Endothelial cell of umbilical vein (primary cell): ENCODE data around the gene MYRFL. TPM values are rescaled to one million over a fixed set of nuclear protein-coding genes. Genes with fewer than 3 reads are reported as not detected.

Experiments used
- BruUV-seq: library from RNA; stranded (reverse); fragments of 400-500 nt; replicated peaks from 2 replicates; lab custom pipeline; 2021; lab: Mats Ljungman, UMichigan
- CTCF ChIA-PET: fragments of 300-600, 350-600 bp; sonication (Branson Sonifier 250); formaldehyde crosslinking; loops from one replicate; lab custom pipeline; 2021; ENCODE audit warnings: antibody characterized with exemption, inconsistent platforms; lab: Charles Lee
- POLR2A ChIA-PET: fragments of 300-600, 350-600 bp; sonication (Branson Sonifier 250); formaldehyde crosslinking; loops from one replicate; lab custom pipeline; 2021; ENCODE audit warnings: antibody characterized with exemption, inconsistent platforms; lab: Charles Lee
- DNase-seq: peaks from one replicate; pipeline ENCODE4 v3.0.0-alpha.2; 2011; ENCODE audit warnings: low read depth, low spot score
- FAIRE-seq: peaks from 2 replicates; lab custom pipeline; 2011; peaks lifted over from hg19 to GRCh38; lab: Jason Lieb, UNC
- H2AFZ ChIP-seq: 2 replicates; pipeline ENCODE4 v1.6.0; 2012; ENCODE audit warnings: low read depth, low read length, control low read depth, inconsistent platforms
- H3K27ac ChIP-seq: 2 replicates; pipeline ENCODE4 v1.5.1; 2011; ENCODE audit warnings: low read depth, mild to moderate bottlenecking, control low read depth, low read length, moderate library complexity; ENCODE audit not compliant: insufficient read depth
- H3K27me3 ChIP-seq, 2 experiments: 2 replicates each; pipeline versions ENCODE4 v1.6.0 to v1.6.1; 2011; ENCODE audit warnings: low read length in 2 of 2, mixed read lengths in 1 of 2; ENCODE audit not compliant: control insufficient read depth in 2 of 2, insufficient read depth in 2 of 2
- H3K36me3 ChIP-seq, 2 experiments: 2 replicates in 1 of 2; 3 replicates in 1 of 2; pipeline ENCODE4 v1.5.1; 2011; ENCODE audit warnings: low read length in 2 of 2, mild to moderate bottlenecking in 1 of 2, moderate library complexity in 1 of 2; ENCODE audit not compliant: control insufficient read depth in 2 of 2, insufficient read depth in 2 of 2; ENCODE audit errors: extremely low read depth in 1 of 2
- H3K4me1 ChIP-seq: 3 replicates; pipeline ENCODE4 v1.5.1; 2011; ENCODE audit warnings: mild to moderate bottlenecking, low read length; ENCODE audit not compliant: control insufficient read depth, insufficient read depth; ENCODE audit errors: extremely low read depth
- H3K4me2 ChIP-seq: 2 replicates; pipeline ENCODE4 v1.6.1; 2011; ENCODE audit warnings: low read length, control low read depth, mixed read lengths; ENCODE audit not compliant: insufficient read depth
- H3K4me3 ChIP-seq, 3 experiments: fragments of 200-600 bp in 1 of 3; sonication (generic), shearing (Covaris generic) in 1 of 3; replicated peaks in 1 of 3; 2 replicates each; pipeline ENCODE4 v1.5.1; 2011 to 2016; ENCODE audit warnings: control low read depth in 3 of 3, low read length in 3 of 3, mild to moderate bottlenecking in 2 of 3, inconsistent platforms in 1 of 3, low read depth in 1 of 3, moderate library complexity in 1 of 3; ENCODE audit not compliant: insufficient read depth in 1 of 3
- H3K79me2 ChIP-seq: 2 replicates; pipeline ENCODE4 v1.6.0; 2012; ENCODE audit warnings: low read length, inconsistent platforms; ENCODE audit not compliant: control insufficient read depth, insufficient read depth
- H3K9ac ChIP-seq: replicated peaks from 2 replicates; pipeline ENCODE3; 2011; ENCODE audit warnings: low read length, control low read depth; ENCODE audit not compliant: insufficient read depth; ENCODE audit errors: extremely low read depth
- H3K9me1 ChIP-seq: replicated peaks from 3 replicates; pipeline ENCODE4 v1.6.0; 2011; ENCODE audit warnings: mild to moderate bottlenecking, low read length; ENCODE audit not compliant: control insufficient read depth, insufficient read depth; ENCODE audit errors: extremely low read depth
- H3K9me3 ChIP-seq: replicated peaks from 2 replicates; pipeline ENCODE4 v1.5.1; 2012; ENCODE audit warnings: low read length, inconsistent platforms; ENCODE audit not compliant: control insufficient read depth, insufficient read depth
- H4K20me1 ChIP-seq: replicated peaks from 2 replicates; pipeline ENCODE3; 2011; ENCODE audit warnings: mild to moderate bottlenecking, low read length; ENCODE audit not compliant: control insufficient read depth, insufficient read depth; ENCODE audit errors: extremely low read depth
- CTCF ChIP-seq, 2 donors: IDR thresholded peaks; 1 replicate in 1 of 2; 2 replicates in 1 of 2; pipeline ENCODE4 v1.5.1; 2011; ENCODE audit warnings: low read length in 2 of 2, mild to moderate bottlenecking in 2 of 2, moderate library complexity in 2 of 2, control low read depth in 1 of 2, inconsistent platforms in 1 of 2, low read depth in 1 of 2; ENCODE audit not compliant: insufficient read depth in 1 of 2; ENCODE audit errors: extremely low read depth in 1 of 2
- EZH2 ChIP-seq: IDR thresholded peaks from 2 replicates; pipeline ENCODE4 v1.6.1; 2012; ENCODE audit warnings: borderline replicate concordance, low read depth, mild to moderate bottlenecking, moderate library complexity, low read length, inconsistent platforms; ENCODE audit not compliant: severe bottlenecking
- FOS ChIP-seq: IDR thresholded peaks from 2 replicates; pipeline ENCODE4 v1.6.1; 2011; ENCODE audit warnings: mild to moderate bottlenecking, low read length, moderate library complexity, borderline replicate concordance; ENCODE audit not compliant: insufficient read depth
- GATA2 ChIP-seq: IDR thresholded peaks from 2 replicates; pipeline ENCODE4 v1.7.0; 2011; ENCODE audit warnings: low read depth, mild to moderate bottlenecking, moderate library complexity, mixed read lengths, low read length; ENCODE audit not compliant: insufficient read length, insufficient read depth
- JUN ChIP-seq: IDR thresholded peaks from 2 replicates; pipeline ENCODE4 v1.6.1; 2011; ENCODE audit warnings: borderline replicate concordance, low read depth; ENCODE audit not compliant: insufficient read length, insufficient read depth
- MAX ChIP-seq: IDR thresholded peaks from 2 replicates; pipeline ENCODE4 v1.6.1; 2011; ENCODE audit not compliant: insufficient read depth, insufficient read length
- MYC ChIP-seq: IDR thresholded peaks from one replicate; pipeline ENCODE4 v1.6.1; 2011; ENCODE audit warnings: mild to moderate bottlenecking, low read depth, low read length
- POLR2A ChIP-seq: IDR thresholded peaks from 2 replicates; pipeline ENCODE4 v1.6.1; 2012; ENCODE audit warnings: low read depth, mild to moderate bottlenecking, control low read depth, low read length
- POLR2AphosphoS5 ChIP-seq: IDR thresholded peaks from 2 replicates; pipeline ENCODE4 v1.6.1; 2012; ENCODE audit warnings: low read depth, mild to moderate bottlenecking, control low read depth, low read length, moderate library complexity; ENCODE audit not compliant: insufficient read depth
- dilution Hi-C: fragments of 300-500 bp; cut with MboI; formaldehyde crosslinking; loops from one replicate; pipeline ENCODE4 v1.15.0; 2019; ENCODE audit warnings: low sequenced_read_pairs; ENCODE audit not compliant: extremely low pct_ligation_motif_present
- intact Hi-C: fragments of 100-400 bp; cut with micrococcal nuclease; formaldehyde crosslinking; loops from one replicate; pipeline ENCODE4 v1.10.0; 2022
- polyA plus RNA-seq, 4 experiments: library from polyadenylated mRNA; depleted of rRNA in 3 of 4; stranded (reverse) in 3 of 4; unstranded in 1 of 4; fragments of >200 nt; gene quantifications; 2 replicates each; pipeline versions ENCODE4 v1.2.1 to v1.2.3, GENCODE V29; 2011 to 2012; ENCODE audit warnings: missing spikeins in 1 of 4
- total RNA-seq: library from RNA; stranded (reverse); gene quantifications from 2 replicates; pipeline ENCODE4 v1.2.3, GENCODE V29; 2021

MYRFL gene
- total and polyA plus RNA-seq, 2 donors (not counting 3 experiments of a cell fraction or from before 2014, with no cell fraction given) = not detected

- intact Hi-C loops = no loop called here
- CTCF ChIA-PET = no interaction called here
- H3K4me3 ChIP-seq = no peak overlapping the region
These were observed 90.9 kb downstream of the MYRFL start for GRCh38 chr12:69915964-69916363.

More at GRCh38 chr12:69915964-69916363, 90.9 kb downstream of the MYRFL start:
- Histone ChIP-seq H3K4me2 (no peak overlapping the region), H4K20me1 (no peaks in the 10 kb centered on the region), H3K9me1 (no peaks in the 10 kb centered on the region), H3K9ac (no peak overlapping the region), H3K79me2 (no peaks in the 10 kb centered on the region), H3K27ac (no peak overlapping the region), H3K9me3 (no peaks in the 10 kb centered on the region), H3K36me3 (no peaks in the 10 kb centered on the region), H2AFZ (no peak overlapping the region), H3K4me1 (no peaks in the 10 kb centered on the region), H3K27me3 (peaks cover 0 to 2% of the 10 kb centered on the region in 2 experiments)
- BruUV-seq = no TSS peak
- DNase-seq (no peak), FAIRE-seq (no peak)
- POLR2A ChIA-PET = no interaction called here
- dilution Hi-C loops = no loop called here
- TF ChIP-seq FOS = no peak
- no peak for TF ChIP-seq MYC
- no peak for TF ChIP-seq GATA2
- no peak for TF ChIP-seq JUN
- no peak for TF ChIP-seq MAX
- TF ChIP-seq POLR2AphosphoS5 = no peak
- no peak for TF ChIP-seq EZH2
- no peak for TF ChIP-seq CTCF (IDR thresholded peaks at IDR 0.05; ENCODE audit: extremely low read depth in 1 of 2, insufficient read depth in 1 of 2, low read depth in 1 of 2, low read length in 2 of 2)
- TF ChIP-seq POLR2A = no peak
